Liver (tissue), 9 donors: ENCODE results near the gene MYO3B. TPM values are rescaled to one million over a fixed set of nuclear protein-coding genes. Genes with fewer than 3 reads are reported as not detected.

Source experiments
- DNase-seq: peaks from one replicate; pipeline ENCODE4 v3.0.0-alpha.2; 2017; ENCODE audit warnings: low spot score
- H3K27ac ChIP-seq, 2 donors: one replicate each; pipeline ENCODE4 v1.7.0; 2013; ENCODE audit warnings: inconsistent platforms in 2 of 2, low read length in 2 of 2, control low read depth in 1 of 2, low read depth in 1 of 2, mild to moderate bottlenecking in 1 of 2
- H3K27me3 ChIP-seq, 4 donors: one replicate each; pipeline versions ENCODE4 v1.6.1 to v1.7.0; 2013; ENCODE audit warnings: low read length in 3 of 4, inconsistent platforms in 1 of 4, mild to moderate bottlenecking in 1 of 4, moderate library complexity in 1 of 4; ENCODE audit not compliant: control insufficient read depth in 4 of 4, insufficient read depth in 4 of 4
- H3K36me3 ChIP-seq, 4 donors: one replicate each; pipeline versions ENCODE4 v1.6.1 to v1.7.0; 2013; ENCODE audit warnings: low read length in 3 of 4, mild to moderate bottlenecking in 3 of 4, low read depth in 1 of 4, moderate library complexity in 1 of 4; ENCODE audit not compliant: control insufficient read depth in 4 of 4, insufficient read depth in 3 of 4
- H3K4me1 ChIP-seq, 4 donors: one replicate each; pipeline versions ENCODE4 v1.6.1 to v1.7.0; 2013; ENCODE audit warnings: low read length in 3 of 4, mild to moderate bottlenecking in 3 of 4, moderate library complexity in 1 of 4; ENCODE audit not compliant: control insufficient read depth in 4 of 4, insufficient read depth in 4 of 4
- H3K4me3 ChIP-seq, 3 donors: one replicate each; pipeline versions ENCODE4 v1.6.1 to v1.7.0; 2013; ENCODE audit warnings: low read length in 3 of 3, control low read depth in 1 of 3, low read depth in 1 of 3, mild to moderate bottlenecking in 1 of 3
- H3K9ac ChIP-seq, 2 donors: one replicate each; pipeline ENCODE4 v1.7.0; 2013; ENCODE audit warnings: low read length in 2 of 2, mild to moderate bottlenecking in 2 of 2, moderate library complexity in 2 of 2, control low read depth in 1 of 2, low read depth in 1 of 2
- H3K9me3 ChIP-seq, 4 donors: one replicate each; pipeline versions ENCODE4 v1.6.1 to v1.7.0; 2013; ENCODE audit warnings: low read length in 3 of 4; ENCODE audit not compliant: control insufficient read depth in 4 of 4
- EGR1 ChIP-seq, 2 donors: IDR thresholded peaks; 2 replicates each; pipeline ENCODE4 v1.6.1; 2016 to 2018; ENCODE audit warnings: antibody characterized with exemption in 2 of 2, low read depth in 2 of 2
- FOXA1 ChIP-seq: IDR thresholded peaks from 2 replicates; pipeline ENCODE4 v1.6.1; 2016; ENCODE audit warnings: antibody characterized with exemption
- FOXA2 ChIP-seq: IDR thresholded peaks from 2 replicates; pipeline ENCODE4 v1.6.1; 2016; ENCODE audit warnings: antibody characterized with exemption
- GABPA ChIP-seq, 2 donors: IDR thresholded peaks in 1 of 2; conservative IDR thresholded peaks in 1 of 2; 2 replicates each; pipeline ENCODE4 v1.6.1; 2016; ENCODE audit warnings: antibody characterized with exemption in 2 of 2, mild to moderate bottlenecking in 1 of 2, moderate library complexity in 1 of 2
- HNF4G ChIP-seq: IDR thresholded peaks from 2 replicates; pipeline ENCODE4 v1.6.1; 2016; ENCODE audit warnings: antibody characterized with exemption
- JUND ChIP-seq, 2 donors: IDR thresholded peaks; 2 replicates each; pipeline ENCODE4 v1.6.1; 2016; ENCODE audit warnings: antibody characterized with exemption in 2 of 2
- NR2F2 ChIP-seq: IDR thresholded peaks from 2 replicates; pipeline ENCODE4 v1.6.1; 2016; ENCODE audit warnings: antibody characterized with exemption
- RAD21 ChIP-seq, 2 donors: IDR thresholded peaks; 2 replicates each; pipeline ENCODE4 v1.6.1; 2016; ENCODE audit warnings: antibody characterized with exemption in 2 of 2, mild to moderate bottlenecking in 2 of 2
- RXRA ChIP-seq, 2 donors: IDR thresholded peaks; 2 replicates each; pipeline ENCODE4 v1.6.1; 2017 to 2018; ENCODE audit warnings: antibody characterized with exemption in 2 of 2, mild to moderate bottlenecking in 1 of 2
- SP1 ChIP-seq: IDR thresholded peaks from 2 replicates; pipeline ENCODE4 v1.6.1; 2018; ENCODE audit warnings: antibody characterized with exemption, mild to moderate bottlenecking
- TAF1 ChIP-seq: conservative IDR thresholded peaks from 2 replicates; pipeline ENCODE4 v1.6.1; 2016; ENCODE audit warnings: antibody characterized with exemption, mild to moderate bottlenecking
- YY1 ChIP-seq: IDR thresholded peaks from 2 replicates; pipeline ENCODE4 v1.6.1; 2016; ENCODE audit warnings: antibody characterized with exemption, mild to moderate bottlenecking
- WGBS: extraction: QIAGEN DNeasy Blood & Tissue Kit; methylation state at CpG from one replicate; pipeline ENCODE4 v1.1.7; 2013; 5-methylcytosine and 5-hydroxymethylcytosine counted together
- polyA plus RNA-seq, 2 donors: library from polyadenylated mRNA; stranded (reverse) in 1 of 2; unstranded in 1 of 2; fragments of 200-250 nt in 1 of 2; fragments of >200 nt in 1 of 2; fragmentation: Nextera tagmentation in 1 of 2; extraction: Ambion mirVana in 1 of 2; gene quantifications; one replicate each; pipeline versions ENCODE4 v1.2.1 to v1.2.3, GENCODE V29; 2013 to 2015
- total RNA-seq, 2 donors: library from RNA; depleted of rRNA; stranded (reverse); fragments of >200 nt; gene quantifications; one replicate each; pipeline ENCODE4 v1.2.3, GENCODE V29; 2014
- TF ChIP-seq, protein P1 (sequence below): fragments of 150-350 bp; IDR thresholded peaks from 2 replicates; pipeline ENCODE4 v1.5.1; 2017; ENCODE audit warnings: improper control_type of control experiment, low read depth, low read length; ENCODE audit not compliant: missing input control
- TF ChIP-seq, protein P2 (sequence below): IDR thresholded peaks from 2 replicates; pipeline ENCODE4 v1.6.1; 2016; ENCODE audit warnings: antibody characterized with exemption
- TF ChIP-seq, protein P3 (sequence below): IDR thresholded peaks from 2 replicates; pipeline ENCODE4 v1.6.1; 2016; ENCODE audit warnings: antibody characterized with exemption
- TF ChIP-seq, protein P4 (sequence below): IDR thresholded peaks from 2 replicates; pipeline ENCODE4 v1.6.1; 2016; ENCODE audit warnings: antibody characterized with exemption, mild to moderate bottlenecking
- TF ChIP-seq, protein P5 (sequence below): IDR thresholded peaks from 2 replicates; pipeline ENCODE4 v1.6.1; 2016; ENCODE audit warnings: antibody characterized with exemption
- donor health status: healthy.
- donor health status: healthy.
- donor health status: healthy.
- donor health status: healthy.
- donor health status: healthy.

MYO3B gene
- total and polyA plus RNA-seq, 4 donors: under 0.01 to 0.05 TPM; not detected in 2

DNA sequence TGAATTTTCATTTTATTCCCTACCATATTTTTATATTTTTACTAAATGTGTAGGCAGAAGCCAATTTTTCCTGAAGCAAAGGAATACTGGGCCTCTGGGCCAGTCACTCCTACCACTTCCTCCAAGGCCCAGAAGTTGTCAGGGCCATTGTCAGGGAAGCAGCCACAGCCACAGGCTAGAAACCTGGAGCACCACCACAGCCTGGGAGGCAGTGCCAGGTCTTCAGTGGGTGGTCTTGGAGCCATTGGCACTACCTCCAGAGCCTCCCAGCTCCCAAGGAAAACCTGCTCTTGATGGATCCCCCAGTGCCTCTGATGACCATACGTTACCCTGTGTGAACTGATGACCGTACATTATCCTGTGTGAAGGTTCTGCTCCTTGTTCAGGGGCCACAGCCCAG lies 401.6 kb downstream of the MYO3B start (continued):
- TF ChIP-seq, protein P1, sequence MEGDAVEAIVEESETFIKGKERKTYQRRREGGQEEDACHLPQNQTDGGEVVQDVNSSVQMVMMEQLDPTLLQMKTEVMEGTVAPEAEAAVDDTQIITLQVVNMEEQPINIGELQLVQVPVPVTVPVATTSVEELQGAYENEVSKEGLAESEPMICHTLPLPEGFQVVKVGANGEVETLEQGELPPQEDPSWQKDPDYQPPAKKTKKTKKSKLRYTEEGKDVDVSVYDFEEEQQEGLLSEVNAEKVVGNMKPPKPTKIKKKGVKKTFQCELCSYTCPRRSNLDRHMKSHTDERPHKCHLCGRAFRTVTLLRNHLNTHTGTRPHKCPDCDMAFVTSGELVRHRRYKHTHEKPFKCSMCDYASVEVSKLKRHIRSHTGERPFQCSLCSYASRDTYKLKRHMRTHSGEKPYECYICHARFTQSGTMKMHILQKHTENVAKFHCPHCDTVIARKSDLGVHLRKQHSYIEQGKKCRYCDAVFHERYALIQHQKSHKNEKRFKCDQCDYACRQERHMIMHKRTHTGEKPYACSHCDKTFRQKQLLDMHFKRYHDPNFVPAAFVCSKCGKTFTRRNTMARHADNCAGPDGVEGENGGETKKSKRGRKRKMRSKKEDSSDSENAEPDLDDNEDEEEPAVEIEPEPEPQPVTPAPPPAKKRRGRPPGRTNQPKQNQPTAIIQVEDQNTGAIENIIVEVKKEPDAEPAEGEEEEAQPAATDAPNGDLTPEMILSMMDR: no peak
- TF ChIP-seq, protein P2, sequence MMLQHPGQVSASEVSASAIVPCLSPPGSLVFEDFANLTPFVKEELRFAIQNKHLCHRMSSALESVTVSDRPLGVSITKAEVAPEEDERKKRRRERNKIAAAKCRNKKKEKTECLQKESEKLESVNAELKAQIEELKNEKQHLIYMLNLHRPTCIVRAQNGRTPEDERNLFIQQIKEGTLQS: no peak
- TF ChIP-seq GABPA (IDR thresholded peaks at IDR 0.05 in 1 of 2, conservative IDR thresholded peaks at IDR 0.05 in 1 of 2) (no peak), FOXA2 (no peak)
- TF ChIP-seq, protein P3, sequence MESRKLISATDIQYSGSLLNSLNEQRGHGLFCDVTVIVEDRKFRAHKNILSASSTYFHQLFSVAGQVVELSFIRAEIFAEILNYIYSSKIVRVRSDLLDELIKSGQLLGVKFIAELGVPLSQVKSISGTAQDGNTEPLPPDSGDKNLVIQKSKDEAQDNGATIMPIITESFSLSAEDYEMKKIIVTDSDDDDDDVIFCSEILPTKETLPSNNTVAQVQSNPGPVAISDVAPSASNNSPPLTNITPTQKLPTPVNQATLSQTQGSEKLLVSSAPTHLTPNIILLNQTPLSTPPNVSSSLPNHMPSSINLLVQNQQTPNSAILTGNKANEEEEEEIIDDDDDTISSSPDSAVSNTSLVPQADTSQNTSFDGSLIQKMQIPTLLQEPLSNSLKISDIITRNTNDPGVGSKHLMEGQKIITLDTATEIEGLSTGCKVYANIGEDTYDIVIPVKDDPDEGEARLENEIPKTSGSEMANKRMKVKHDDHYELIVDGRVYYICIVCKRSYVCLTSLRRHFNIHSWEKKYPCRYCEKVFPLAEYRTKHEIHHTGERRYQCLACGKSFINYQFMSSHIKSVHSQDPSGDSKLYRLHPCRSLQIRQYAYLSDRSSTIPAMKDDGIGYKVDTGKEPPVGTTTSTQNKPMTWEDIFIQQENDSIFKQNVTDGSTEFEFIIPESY: no peak

GRCh38 chr2:170582313-170582712 lies 404.4 kb downstream of the MYO3B start:
- no peak for DNase-seq
- no peak for TF ChIP-seq TAF1
- TF ChIP-seq, protein P1: no peak
- TF ChIP-seq SP1: no peak
- no peak for TF ChIP-seq YY1
- TF ChIP-seq JUND (IDR thresholded peaks at IDR 0.05): no peak
- TF ChIP-seq NR2F2: no peak
- TF ChIP-seq FOXA1: no peak
- TF ChIP-seq RXRA (IDR thresholded peaks at IDR 0.05): no peak
- TF ChIP-seq RAD21 (IDR thresholded peaks at IDR 0.05): no peak
- no peak for TF ChIP-seq GABPA (IDR thresholded peaks at IDR 0.05 in 1 of 2, conservative IDR thresholded peaks at IDR 0.05 in 1 of 2)
- TF ChIP-seq HNF4G: no peak
- TF ChIP-seq, protein P4, sequence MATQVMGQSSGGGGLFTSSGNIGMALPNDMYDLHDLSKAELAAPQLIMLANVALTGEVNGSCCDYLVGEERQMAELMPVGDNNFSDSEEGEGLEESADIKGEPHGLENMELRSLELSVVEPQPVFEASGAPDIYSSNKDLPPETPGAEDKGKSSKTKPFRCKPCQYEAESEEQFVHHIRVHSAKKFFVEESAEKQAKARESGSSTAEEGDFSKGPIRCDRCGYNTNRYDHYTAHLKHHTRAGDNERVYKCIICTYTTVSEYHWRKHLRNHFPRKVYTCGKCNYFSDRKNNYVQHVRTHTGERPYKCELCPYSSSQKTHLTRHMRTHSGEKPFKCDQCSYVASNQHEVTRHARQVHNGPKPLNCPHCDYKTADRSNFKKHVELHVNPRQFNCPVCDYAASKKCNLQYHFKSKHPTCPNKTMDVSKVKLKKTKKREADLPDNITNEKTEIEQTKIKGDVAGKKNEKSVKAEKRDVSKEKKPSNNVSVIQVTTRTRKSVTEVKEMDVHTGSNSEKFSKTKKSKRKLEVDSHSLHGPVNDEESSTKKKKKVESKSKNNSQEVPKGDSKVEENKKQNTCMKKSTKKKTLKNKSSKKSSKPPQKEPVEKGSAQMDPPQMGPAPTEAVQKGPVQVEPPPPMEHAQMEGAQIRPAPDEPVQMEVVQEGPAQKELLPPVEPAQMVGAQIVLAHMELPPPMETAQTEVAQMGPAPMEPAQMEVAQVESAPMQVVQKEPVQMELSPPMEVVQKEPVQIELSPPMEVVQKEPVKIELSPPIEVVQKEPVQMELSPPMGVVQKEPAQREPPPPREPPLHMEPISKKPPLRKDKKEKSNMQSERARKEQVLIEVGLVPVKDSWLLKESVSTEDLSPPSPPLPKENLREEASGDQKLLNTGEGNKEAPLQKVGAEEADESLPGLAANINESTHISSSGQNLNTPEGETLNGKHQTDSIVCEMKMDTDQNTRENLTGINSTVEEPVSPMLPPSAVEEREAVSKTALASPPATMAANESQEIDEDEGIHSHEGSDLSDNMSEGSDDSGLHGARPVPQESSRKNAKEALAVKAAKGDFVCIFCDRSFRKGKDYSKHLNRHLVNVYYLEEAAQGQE: no peak
- TF ChIP-seq, protein P3: no peak
- TF ChIP-seq, protein P5, sequence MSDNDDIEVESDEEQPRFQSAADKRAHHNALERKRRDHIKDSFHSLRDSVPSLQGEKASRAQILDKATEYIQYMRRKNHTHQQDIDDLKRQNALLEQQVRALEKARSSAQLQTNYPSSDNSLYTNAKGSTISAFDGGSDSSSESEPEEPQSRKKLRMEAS: no peak
- no peak for TF ChIP-seq FOXA2
- TF ChIP-seq EGR1 (IDR thresholded peaks at IDR 0.05; ENCODE audit: low read depth in 2 of 2): no peak
- Histone ChIP-seq H3K27ac (no peak overlapping the region), H3K36me3 (no peaks in the 10 kb centered on the region), H3K4me3 (no peak overlapping the region), H3K9ac (no peak overlapping the region), H3K9me3 (no peaks in the 10 kb centered on the region), H3K4me1 (no peaks in the 10 kb centered on the region), H3K27me3 (no peaks in the 10 kb centered on the region)
- WGBS: 88% methylated on average over 3 of the region's 3 CpGs
